Suppressor macrophage treated with lipopolysaccharide for 1 hour (primary cell): Measurements from ENCODE around the gene IPO11.

Experiments used
- DNase-seq, 3 donors: peaks; one replicate each; pipeline ENCODE4 v3.0.0-alpha.2; 2020 to 2022

The IPO11 gene

DNA sequence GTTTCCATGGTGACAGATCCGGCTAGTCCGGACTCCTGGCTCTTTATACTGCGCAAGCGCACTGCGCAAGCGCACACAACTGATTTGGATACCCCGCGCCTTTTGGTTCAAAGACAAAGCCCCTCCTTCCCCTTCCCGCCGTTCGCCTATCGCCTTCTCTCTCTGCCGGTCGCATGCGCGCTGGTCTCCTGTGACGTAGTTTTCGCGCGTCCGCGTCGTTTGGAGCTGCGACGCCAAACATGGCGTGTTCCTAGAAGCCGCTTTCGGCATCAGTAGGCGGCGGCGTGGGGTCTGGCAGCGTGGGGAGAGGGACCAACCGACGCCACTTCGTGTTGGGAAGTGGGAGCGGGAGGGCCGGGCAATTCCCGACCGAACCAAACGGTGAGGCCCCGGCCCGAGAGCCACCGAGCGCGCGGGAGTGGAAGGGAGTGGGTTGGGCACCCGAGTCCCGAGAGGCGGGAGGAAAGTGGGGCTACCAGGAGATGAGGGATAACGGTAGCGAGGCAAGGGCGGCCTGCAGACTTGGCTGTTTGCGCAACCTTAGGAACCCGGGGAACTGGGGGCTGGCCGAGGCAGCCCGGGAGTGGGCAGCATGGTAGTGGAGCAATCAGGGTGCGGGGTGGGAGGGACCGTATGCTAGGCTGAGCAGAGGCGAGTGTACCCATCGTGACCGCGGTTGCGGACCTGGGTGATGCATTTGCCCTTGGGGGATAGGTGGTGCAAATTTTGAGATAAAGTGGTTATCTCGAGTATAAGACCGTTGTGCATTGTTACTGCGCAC is at the start of gene IPO11:
Gene IPO11 (plus strand): TSS at position 215 of the 781 bp plus-strand sequence. CDS start 24,517 bp downstream, outside the sequence.
- peak; percentile 98 to 99 (median 99) for DNase-seq

GRCh38 chr5:62369039-62369438 is 43.5 kb upstream of the IPO11 start:
- peak in 2 of 3 donors; percentile 2 for DNase-seq

GRCh38 chr5:62371409-62371808 is 41.2 kb upstream of the IPO11 start:
- DNase-seq = no peak

DNA sequence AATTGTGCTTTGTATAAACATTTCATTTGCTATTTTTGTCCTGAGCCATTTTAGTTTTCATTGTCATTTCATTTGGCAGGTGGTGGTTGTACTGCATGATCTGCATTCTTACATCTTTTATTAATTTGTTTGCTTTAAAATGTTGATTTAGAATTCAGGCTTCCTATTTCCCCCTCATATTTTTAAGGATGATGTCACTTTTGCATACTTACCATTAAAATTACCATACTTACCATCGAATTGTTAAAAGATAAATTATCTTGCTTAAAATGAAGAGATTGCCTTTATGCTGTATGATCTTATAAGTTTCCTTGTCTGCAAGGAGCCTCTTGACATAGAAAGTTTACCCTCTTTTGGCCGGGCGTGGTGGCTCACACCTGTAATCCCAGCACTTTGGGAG is 40.0 kb upstream of the IPO11 start:
- no peak for DNase-seq

DNA sequence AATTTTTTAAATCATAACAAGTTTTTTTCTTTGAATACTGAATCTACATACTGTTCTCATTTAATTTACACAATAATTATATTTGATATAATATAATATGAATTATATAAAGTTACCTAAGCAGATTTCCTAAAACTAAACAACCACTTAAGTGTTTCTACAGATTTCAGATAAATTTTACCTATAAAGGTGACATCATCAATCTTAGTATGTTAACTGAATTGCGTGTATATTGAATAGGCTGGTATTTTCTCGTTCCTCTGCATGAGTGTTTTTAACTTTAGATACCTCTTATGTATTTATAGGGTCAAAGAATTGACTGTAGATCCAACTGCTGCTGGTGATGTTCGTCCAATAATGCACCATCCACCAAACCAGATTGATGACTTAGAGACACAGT is 39.2 kb upstream of the IPO11 start:
- DNase-seq = no peak

DNA sequence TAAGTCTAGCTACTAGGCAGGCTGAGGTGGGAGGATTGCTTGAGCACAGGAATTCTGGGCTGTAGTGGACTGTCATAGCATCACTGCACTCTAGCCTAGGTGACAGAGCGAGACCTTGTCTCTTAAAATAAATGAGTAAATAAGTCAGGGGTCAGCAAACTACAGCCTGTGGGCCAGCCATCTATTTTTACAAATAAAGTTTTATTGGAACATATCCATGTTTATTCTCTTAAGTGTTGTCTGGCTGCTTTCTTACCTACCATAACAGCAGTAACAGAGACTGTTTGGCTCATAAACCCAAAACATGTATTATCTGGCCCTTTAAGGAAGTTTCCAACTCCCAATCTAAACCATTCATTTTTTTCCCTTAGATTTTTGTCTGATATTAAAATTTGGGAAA is 38.5 kb upstream of the IPO11 start:
- no peak for DNase-seq

DNA sequence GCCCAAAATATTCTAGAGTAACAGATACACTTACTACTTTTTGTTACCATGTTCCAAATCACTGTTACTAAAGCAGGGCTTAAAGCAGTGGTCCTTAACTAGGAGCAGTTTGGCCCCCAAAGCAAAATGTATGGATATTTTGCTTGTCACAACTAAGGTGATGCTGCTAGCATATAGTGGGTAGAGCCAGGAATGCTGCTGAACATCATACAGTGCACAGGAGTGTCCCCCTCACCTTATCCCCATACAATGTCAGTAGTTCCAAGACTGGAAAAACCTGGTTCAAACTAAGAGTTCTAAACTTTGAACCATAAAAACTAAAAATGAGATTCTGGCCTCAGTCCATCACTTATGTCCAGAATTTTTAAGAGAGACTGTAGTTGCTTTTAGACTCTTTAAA is 36.9 kb upstream of the IPO11 start:
- DNase-seq = no peak

DNA sequence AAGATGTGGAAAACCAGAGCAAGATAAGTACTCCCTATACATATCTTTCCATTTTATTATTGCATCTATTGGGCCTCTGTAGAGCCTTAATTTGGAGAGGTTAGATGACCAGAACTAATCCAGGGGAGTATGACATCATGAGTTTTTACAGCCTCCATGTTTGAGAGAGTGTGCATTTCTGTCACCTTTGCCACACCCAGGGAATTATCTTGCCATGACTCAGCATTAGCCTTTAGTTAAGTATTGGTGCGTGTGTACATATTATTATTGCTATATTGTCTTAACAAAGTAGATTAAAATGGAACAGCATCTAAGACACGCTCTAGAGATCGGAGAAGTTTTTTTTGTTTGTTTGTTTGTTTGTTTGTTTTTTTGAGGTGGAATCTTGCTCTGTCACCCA is 36.5 kb upstream of the IPO11 start:
- no peak for DNase-seq

GRCh38 chr5:62385131-62385530 is 27.4 kb upstream of the IPO11 start:
- no peak for DNase-seq

- DNase-seq = no peak
These were observed 26.7 kb upstream of the IPO11 start for GRCh38 chr5:62385816-62386400.

- DNase-seq = no peak
These were observed 25.7 kb upstream of the IPO11 start for GRCh38 chr5:62386824-62387223.

GRCh38 chr5:62395210-62395950 is 17.2 kb upstream of the IPO11 start:
- no peak for DNase-seq

- peak; percentile 97 to 98 (median 98) for DNase-seq
These were observed 8.9 kb upstream of the IPO11 start, which contains the start of gene DIMT1 for GRCh38 chr5:62403411-62404250. Gene DIMT1 (minus strand): TSS chr5:62403905. CDS start chr5:62403772, 133 bp downstream.

- peak; percentile 26 to 65 (median 33) for DNase-seq
These were observed 1.1 kb downstream of the IPO11 start for GRCh38 chr5:62413711-62414110.

DNA sequence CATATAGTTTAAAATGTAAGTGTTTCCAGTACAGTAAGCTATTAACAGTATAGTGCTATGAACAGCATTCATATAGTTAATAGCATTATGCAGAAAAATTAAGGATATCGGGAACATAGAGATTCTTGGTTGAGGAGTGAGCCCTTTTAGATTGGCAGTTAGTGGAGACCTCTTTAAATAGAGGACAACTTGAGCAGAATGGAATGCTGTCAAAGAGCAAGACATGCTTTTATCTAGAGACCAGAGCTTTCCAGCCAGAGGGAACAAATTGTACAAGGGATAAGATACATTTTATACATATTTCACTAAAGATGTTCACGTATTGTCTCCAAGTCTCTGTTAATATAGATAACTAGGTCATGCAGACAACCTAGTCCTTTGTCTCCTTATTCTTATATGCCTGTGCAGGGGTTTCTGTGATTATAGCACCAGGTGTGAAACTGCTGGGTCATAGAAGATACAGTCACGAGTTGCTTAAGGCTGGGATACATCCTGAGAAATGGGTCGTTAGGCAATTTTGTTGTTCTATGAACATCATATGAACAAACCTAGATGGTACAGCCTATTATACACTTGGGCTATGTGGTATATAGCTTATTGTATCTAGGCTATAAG is 6.0 kb downstream of the IPO11 start:
- no peak for DNase-seq

DNA sequence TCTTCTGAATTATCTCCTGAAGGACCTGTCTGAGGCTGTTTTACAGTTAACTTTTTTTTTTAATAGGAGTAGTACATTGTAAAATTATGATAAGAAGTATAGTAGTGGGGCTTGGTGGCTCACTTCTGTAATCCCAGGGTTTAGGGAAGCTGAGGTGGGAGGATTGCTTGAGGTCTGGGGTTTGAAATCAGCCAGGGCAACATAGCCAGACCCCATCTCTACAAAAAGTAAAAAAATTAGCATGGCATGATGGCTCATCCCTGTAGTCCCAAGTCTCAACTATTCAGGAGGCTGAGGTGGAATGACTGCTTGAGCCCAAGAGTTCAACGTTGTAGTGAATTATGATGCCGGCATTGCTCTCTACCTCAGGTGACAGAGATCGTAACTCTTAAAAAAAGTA is 7.0 kb downstream of the IPO11 start:
- DNase-seq = no peak

GRCh38 chr5:62421414-62421813 is 8.9 kb downstream of the IPO11 start:
- no peak for DNase-seq

DNA sequence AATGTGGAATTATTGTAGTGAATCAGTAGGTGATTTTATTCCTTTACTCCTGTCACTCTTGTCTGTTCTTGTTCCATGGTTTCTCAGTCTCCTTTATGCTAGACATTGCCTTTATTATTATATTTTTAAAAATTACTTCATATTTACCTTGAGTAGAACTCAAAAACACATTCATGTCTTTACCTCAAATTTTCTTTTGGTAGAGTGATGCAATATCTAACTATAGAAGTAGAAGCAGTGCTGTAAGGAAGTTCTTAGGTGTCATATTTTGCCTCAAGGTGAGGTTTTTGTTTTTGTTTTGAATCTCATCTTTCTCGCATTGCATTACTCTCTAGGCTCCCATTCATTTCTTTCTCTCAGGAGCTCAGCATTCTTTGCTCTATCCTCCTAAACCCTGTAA is 12.2 kb downstream of the IPO11 start:
- DNase-seq = no peak

- DNase-seq = peak in 1 of 3 donors; percentile 3
These were observed 19.4 kb downstream of the IPO11 start for GRCh38 chr5:62431735-62432620.

DNA sequence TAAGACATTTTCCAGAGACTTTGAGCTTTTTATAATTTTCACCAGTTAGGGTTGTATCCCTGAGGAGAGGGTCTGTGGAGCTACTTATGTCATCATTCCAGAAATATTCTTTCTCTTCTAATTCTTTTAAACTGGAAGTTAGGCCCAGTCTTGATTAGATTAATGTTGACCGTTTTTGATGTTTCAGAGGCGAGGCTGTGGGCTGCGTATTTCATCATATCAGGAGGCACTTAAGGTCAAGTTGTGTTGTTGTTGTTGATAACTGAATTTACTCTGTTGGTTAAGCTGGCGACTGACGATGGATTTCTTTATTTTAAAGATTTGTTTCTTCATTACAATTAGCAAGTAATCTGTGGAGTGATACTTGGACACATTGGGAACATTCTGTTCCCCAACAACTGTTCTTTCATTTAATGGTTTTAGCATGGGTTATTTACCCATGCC is 20.1 kb downstream of the IPO11 start:
- DNase-seq = peak in 1 of 3 donors; percentile 26

DNA sequence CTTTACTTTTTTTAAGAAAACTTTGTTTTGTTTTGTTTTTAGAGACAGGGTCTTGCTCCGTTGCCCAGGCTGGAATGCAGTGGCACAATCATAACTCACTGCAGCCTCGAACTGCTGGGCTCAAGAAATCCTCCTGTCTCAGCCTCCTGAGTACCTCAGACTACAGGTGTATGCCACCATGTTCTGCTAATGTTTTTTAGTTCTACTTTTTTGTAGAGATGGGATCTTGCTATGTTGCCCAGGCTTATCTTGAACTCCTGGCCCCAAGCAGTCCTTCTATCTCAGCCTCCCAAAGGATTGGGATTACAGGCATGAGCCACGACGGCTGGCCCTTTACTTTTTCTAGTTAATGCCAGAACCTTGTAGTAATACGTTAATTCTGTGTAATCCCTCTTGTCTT is 36.0 kb downstream of the IPO11 start:
- DNase-seq = no peak
